Tibial nerve (tissue), 4 donors: ENCODE data around the gene ROCK2.

Experiments used
- CTCF ChIP-seq, 5 experiments: fragments of 200-600 bp in 3 of 5; fragments of 450-650 bp in 2 of 5; sonication (generic) in 3 of 5; IDR thresholded peaks; one replicate each; pipeline ENCODE4 v1.5.1; 2016 to 2019; ENCODE audit warnings: antibody characterized with exemption in 5 of 5, mild to moderate bottlenecking in 3 of 5, moderate library complexity in 2 of 5
- EP300 ChIP-seq, 2 donors: sonication (generic); formaldehyde crosslinking; IDR thresholded peaks; one replicate each; pipeline ENCODE4 v1.6.1; 2017; ENCODE audit warnings: antibody characterized with exemption in 2 of 2, mild to moderate bottlenecking in 1 of 2
- POLR2A ChIP-seq, 2 donors: fragments of 450-650 bp; IDR thresholded peaks; one replicate each; pipeline ENCODE4 v1.6.1; 2017; ENCODE audit warnings: antibody characterized with exemption in 2 of 2, mild to moderate bottlenecking in 2 of 2, moderate library complexity in 2 of 2

GRCh38 chr2:11376071-11376470 is 31.6 kb upstream of the ROCK2 start:
- TF ChIP-seq CTCF (IDR thresholded peaks at IDR 0.05) (no peak), EP300 (IDR thresholded peaks at IDR 0.05) (no peak), POLR2A (IDR thresholded peaks at IDR 0.05) (no peak)
